ENCODE results near the gene SOX6. TPM values are rescaled to one million over a fixed set of nuclear protein-coding genes. Genes with fewer than 3 reads are reported as not detected.

SOX6 gene
- total and polyA plus RNA-seq, 2 donors: 1.6 to 12.8 TPM

- H3K36me3 ChIP-seq (ENCODE audit: insufficient read depth): no peaks in the 10 kb centered on the region
- H3K4me1 ChIP-seq (ENCODE audit: insufficient read depth): no peaks in the 10 kb centered on the region
- no peak for DNase-seq (ENCODE audit: extremely low spot score)
- no peak overlapping the region for H3K27ac ChIP-seq (ENCODE audit: low read depth)
- H3K4me3 ChIP-seq (ENCODE audit: low read depth, low read length): no peak overlapping the region
- WGBS: 57% methylated on average over 3 of the region's 3 CpGs
These were observed 531 bp upstream of the SOX6 start for GRCh38 chr11:16356761-16357393.

- Histone ChIP-seq H3K4me1 (ENCODE audit: insufficient read depth) (no peaks in the 10 kb centered on the region), H3K36me3 (ENCODE audit: insufficient read depth) (no peaks in the 10 kb centered on the region), H3K27ac (ENCODE audit: low read depth) (no peak overlapping the region), H3K4me3 (ENCODE audit: low read depth, low read length) (no peak overlapping the region)
- no peak for DNase-seq (ENCODE audit: extremely low spot score)
These were observed 3.6 kb downstream of the SOX6 start for GRCh38 chr11:16352707-16353106.

- no peak overlapping the region for H3K27ac ChIP-seq (ENCODE audit: low read depth)
- H3K4me3 ChIP-seq (ENCODE audit: low read depth, low read length): no peak overlapping the region
- no peaks in the 10 kb centered on the region for H3K36me3 ChIP-seq (ENCODE audit: insufficient read depth)
- H3K4me1 ChIP-seq (ENCODE audit: insufficient read depth): no peaks in the 10 kb centered on the region
- no peak for DNase-seq (ENCODE audit: extremely low spot score)
- WGBS: 76% methylated on average over 5 of the region's 5 CpGs
These were observed 6.2 kb downstream of the SOX6 start for GRCh38 chr11:16350125-16350524.

GRCh38 chr11:16347928-16348685 is 8.2 kb downstream of the SOX6 start:
- no peaks in the 10 kb centered on the region for H3K4me1 ChIP-seq (ENCODE audit: insufficient read depth)
- no peak overlapping the region for H3K27ac ChIP-seq (ENCODE audit: low read depth)
- no peak for DNase-seq (ENCODE audit: extremely low spot score)
- no peaks in the 10 kb centered on the region for H3K36me3 ChIP-seq (ENCODE audit: insufficient read depth)
- no peak overlapping the region for H3K4me3 ChIP-seq (ENCODE audit: low read depth, low read length)

- DNase-seq (ENCODE audit: extremely low spot score): no peak
- Histone ChIP-seq H3K4me1 (ENCODE audit: insufficient read depth) (no peaks in the 10 kb centered on the region), H3K27ac (ENCODE audit: low read depth) (no peak overlapping the region), H3K36me3 (ENCODE audit: insufficient read depth) (no peaks in the 10 kb centered on the region), H3K4me3 (ENCODE audit: low read depth, low read length) (no peak overlapping the region)
- WGBS: 85% methylated on average over 1 of the region's 1 CpG
These were observed 9.4 kb downstream of the SOX6 start for GRCh38 chr11:16346975-16347374.

GRCh38 chr11:16341853-16342252 is 14.5 kb downstream of the SOX6 start:
- Histone ChIP-seq H3K4me1 (ENCODE audit: insufficient read depth) (no peaks in the 10 kb centered on the region), H3K4me3 (ENCODE audit: low read depth, low read length) (no peak overlapping the region), H3K27ac (ENCODE audit: low read depth) (no peak overlapping the region), H3K36me3 (ENCODE audit: insufficient read depth) (no peaks in the 10 kb centered on the region)
- DNase-seq (ENCODE audit: extremely low spot score): no peak
- WGBS: 93% methylated on average over 3 of the region's 3 CpGs

GRCh38 chr11:16338393-16338792 is 18.0 kb downstream of the SOX6 start:
- no peak for DNase-seq (ENCODE audit: extremely low spot score)
- 62% methylated on average over 1 of the region's 1 CpG for WGBS
- Histone ChIP-seq H3K4me3 (ENCODE audit: low read depth, low read length) (no peak overlapping the region), H3K4me1 (ENCODE audit: insufficient read depth) (no peaks in the 10 kb centered on the region), H3K36me3 (ENCODE audit: insufficient read depth) (no peaks in the 10 kb centered on the region), H3K27ac (ENCODE audit: low read depth) (no peak overlapping the region)

- no peak for DNase-seq (ENCODE audit: extremely low spot score)
- WGBS: 94% methylated on average over 1 of the region's 1 CpG
- Histone ChIP-seq H3K4me3 (ENCODE audit: low read depth, low read length) (no peak overlapping the region), H3K36me3 (ENCODE audit: insufficient read depth) (no peaks in the 10 kb centered on the region), H3K27ac (ENCODE audit: low read depth) (no peak overlapping the region), H3K4me1 (ENCODE audit: insufficient read depth) (no peaks in the 10 kb centered on the region)
These were observed 18.7 kb downstream of the SOX6 start for GRCh38 chr11:16337421-16338213.

GRCh38 chr11:16336721-16337120 is 19.6 kb downstream of the SOX6 start:
- Histone ChIP-seq H3K36me3 (ENCODE audit: insufficient read depth) (no peaks in the 10 kb centered on the region), H3K4me3 (ENCODE audit: low read depth, low read length) (no peak overlapping the region), H3K4me1 (ENCODE audit: insufficient read depth) (no peaks in the 10 kb centered on the region), H3K27ac (ENCODE audit: low read depth) (no peak overlapping the region)
- no peak for DNase-seq (ENCODE audit: extremely low spot score)

- no peak for DNase-seq (ENCODE audit: extremely low spot score)
- Histone ChIP-seq H3K36me3 (ENCODE audit: insufficient read depth) (no peaks in the 10 kb centered on the region), H3K27ac (ENCODE audit: low read depth) (no peak overlapping the region), H3K4me1 (ENCODE audit: insufficient read depth) (no peaks in the 10 kb centered on the region), H3K4me3 (ENCODE audit: low read depth, low read length) (no peak overlapping the region)
- WGBS: 91% methylated on average over 6 of the region's 6 CpGs
These were observed 20.1 kb downstream of the SOX6 start for GRCh38 chr11:16336204-16336603.

- Histone ChIP-seq H3K4me1 (ENCODE audit: insufficient read depth) (no peaks in the 10 kb centered on the region), H3K36me3 (ENCODE audit: insufficient read depth) (no peaks in the 10 kb centered on the region), H3K4me3 (ENCODE audit: low read depth, low read length) (no peak overlapping the region), H3K27ac (ENCODE audit: low read depth) (no peak overlapping the region)
- no peak for DNase-seq (ENCODE audit: extremely low spot score)
- 76% methylated on average over 1 of the region's 1 CpG for WGBS
These were observed 20.9 kb downstream of the SOX6 start for GRCh38 chr11:16335236-16335962.

- no peaks in the 10 kb centered on the region for H3K36me3 ChIP-seq (ENCODE audit: insufficient read depth)
- 49% methylated on average over 4 of the region's 4 CpGs for WGBS
These were observed 29.6 kb downstream of the SOX6 start for GRCh38 chr11:16326679-16327297.

GRCh38 chr11:16322190-16322589 is 34.2 kb downstream of the SOX6 start:
- Histone ChIP-seq H3K27ac (ENCODE audit: low read depth) (no peak overlapping the region), H3K4me1 (ENCODE audit: insufficient read depth) (no peaks in the 10 kb centered on the region), H3K36me3 (ENCODE audit: insufficient read depth) (no peaks in the 10 kb centered on the region), H3K4me3 (ENCODE audit: low read depth, low read length) (no peak overlapping the region)
- DNase-seq (ENCODE audit: extremely low spot score): no peak
- WGBS: 99% methylated on average over 2 of the region's 2 CpGs

More at GRCh38 chr11:16326679-16327297, 29.6 kb downstream of the SOX6 start:
- no peak for DNase-seq (ENCODE audit: extremely low spot score)
- no peak overlapping the region for H3K4me3 ChIP-seq (ENCODE audit: low read depth, low read length)
- H3K27ac ChIP-seq (ENCODE audit: low read depth): no peak overlapping the region
- no peaks in the 10 kb centered on the region for H3K4me1 ChIP-seq (ENCODE audit: insufficient read depth)

Data from urinary bladder (tissue), 4 donors.